Hepatic stellate cell (primary cell): ENCODE data around the gene NUMB.
A peak's percentile ranks its signal among the peaks of the same experiment; 100 is the strongest.

Source experiments
- DNase-seq: peaks from one replicate; pipeline ENCODE4 v3.0.0; 2011; ENCODE audit warnings: low spot score

Gene NUMB

GRCh38 chr14:73232984-73233383 is 225.4 kb downstream of the NUMB start:
- DNase-seq: no peak

GRCh38 chr14:73231981-73232851 is 226.1 kb downstream of the NUMB start:
- peak; percentile 26 for DNase-seq

GRCh38 chr14:73230051-73230450 is 228.3 kb downstream of the NUMB start:
- no peak for DNase-seq

- peak; percentile 74 for DNase-seq
Observed at GRCh38 chr14:73227812-73228781, 230.2 kb downstream of the NUMB start.

- no peak for DNase-seq
Observed at GRCh38 chr14:73225496-73225895, 232.8 kb downstream of the NUMB start.
